MG63 (cell line): Measurements from ENCODE around the gene AKAP5. TPM values are rescaled to one million over a fixed set of nuclear protein-coding genes. Genes with fewer than 3 reads are reported as not detected.

Source experiments
- DNase-seq: peaks from one replicate; pipeline ENCODE4 v3.0.0-alpha.2; 2020
- H3K27me3 ChIP-seq: fragments of 250-450 bp; sonication (Bioruptor Pico); 2 replicates; pipeline ENCODE4 v1.5.1; 2020; ENCODE audit warnings: mild to moderate bottlenecking, moderate library complexity
- H3K36me3 ChIP-seq: fragments of 250-450 bp; sonication (Bioruptor Pico); 2 replicates; pipeline ENCODE4 v1.5.1; 2020; ENCODE audit warnings: mild to moderate bottlenecking, moderate library complexity
- H3K4me3 ChIP-seq: fragments of 250-450 bp; sonication (Bioruptor Pico); 2 replicates; pipeline ENCODE4 v1.5.1; 2020; ENCODE audit warnings: mild to moderate bottlenecking, moderate library complexity
- H3K9me3 ChIP-seq: fragments of 250-450 bp; sonication (Bioruptor Pico); 2 replicates; pipeline ENCODE4 v1.5.1; 2020; ENCODE audit warnings: mild to moderate bottlenecking, moderate library complexity
- total RNA-seq: library from RNA; depleted of rRNA; stranded (reverse); fragments of >200 nt; shearing (Covaris generic); gene quantifications from 2 replicates; pipeline ENCODE4 v1.2.3, GENCODE V29; 2014; ENCODE audit warnings: low replicate concordance

Gene AKAP5
- total RNA-seq, 1 experiment from 2014 or later: 0.10 TPM

DNA sequence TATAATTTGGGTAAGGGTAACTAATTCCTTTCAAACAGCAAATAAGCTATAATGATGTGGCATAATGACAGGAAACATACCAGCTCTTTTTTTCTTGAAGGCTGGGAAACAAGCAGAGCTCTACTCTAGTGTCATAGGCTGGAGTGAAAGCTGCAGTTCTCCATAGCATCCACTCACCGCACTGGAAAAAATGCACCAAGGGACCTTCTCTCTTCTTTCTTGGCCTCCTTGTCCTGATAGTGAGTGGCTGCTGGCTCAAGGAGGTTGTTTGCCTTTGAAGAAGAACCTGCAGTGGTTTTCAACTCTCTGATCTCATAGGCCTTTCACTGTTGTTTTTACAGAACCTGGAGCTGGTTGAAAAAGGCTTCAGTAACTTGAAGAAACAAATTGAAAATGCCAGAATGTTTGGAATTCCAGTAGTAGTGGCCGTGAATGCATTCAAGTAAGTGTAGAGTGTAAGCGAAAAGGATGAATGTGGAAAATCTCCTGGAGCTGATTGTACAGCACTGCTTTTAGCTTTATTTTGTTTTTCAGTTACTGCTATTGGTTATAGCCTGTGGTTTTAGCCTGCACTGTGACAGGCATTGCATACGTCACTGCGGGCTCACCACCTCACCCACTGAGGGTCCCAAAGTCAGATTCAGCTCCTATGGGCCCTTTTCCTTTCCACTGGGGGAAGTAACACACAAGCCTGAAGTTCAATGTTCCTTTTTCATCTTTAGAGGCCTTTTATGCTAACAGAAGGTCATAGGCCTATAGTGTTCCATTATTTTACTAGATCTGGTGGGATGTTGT, 17.2 kb upstream of the AKAP5 start:
- no peaks in the 10 kb centered on the region for H3K9me3 ChIP-seq
- no peak overlapping the region for H3K4me3 ChIP-seq
- H3K27me3 ChIP-seq: no peaks in the 10 kb centered on the region
- peaks cover 17% of the 10 kb centered on the region for H3K36me3 ChIP-seq
- no peak for DNase-seq

GRCh38 chr14:64450255-64450654, 15.0 kb upstream of the AKAP5 start:
- Histone ChIP-seq H3K36me3 (peaks cover 14% of the 10 kb centered on the region), H3K27me3 (no peaks in the 10 kb centered on the region), H3K4me3 (no peak overlapping the region), H3K9me3 (no peaks in the 10 kb centered on the region)
- no peak for DNase-seq

- H3K9me3 ChIP-seq: no peaks in the 10 kb centered on the region
- peaks cover 13% of the 10 kb centered on the region for H3K36me3 ChIP-seq
- H3K4me3 ChIP-seq: no peak overlapping the region
- no peak for DNase-seq
- H3K27me3 ChIP-seq: no peaks in the 10 kb centered on the region
These were observed 10.6 kb upstream of the AKAP5 start for GRCh38 chr14:64454671-64455070.

DNA sequence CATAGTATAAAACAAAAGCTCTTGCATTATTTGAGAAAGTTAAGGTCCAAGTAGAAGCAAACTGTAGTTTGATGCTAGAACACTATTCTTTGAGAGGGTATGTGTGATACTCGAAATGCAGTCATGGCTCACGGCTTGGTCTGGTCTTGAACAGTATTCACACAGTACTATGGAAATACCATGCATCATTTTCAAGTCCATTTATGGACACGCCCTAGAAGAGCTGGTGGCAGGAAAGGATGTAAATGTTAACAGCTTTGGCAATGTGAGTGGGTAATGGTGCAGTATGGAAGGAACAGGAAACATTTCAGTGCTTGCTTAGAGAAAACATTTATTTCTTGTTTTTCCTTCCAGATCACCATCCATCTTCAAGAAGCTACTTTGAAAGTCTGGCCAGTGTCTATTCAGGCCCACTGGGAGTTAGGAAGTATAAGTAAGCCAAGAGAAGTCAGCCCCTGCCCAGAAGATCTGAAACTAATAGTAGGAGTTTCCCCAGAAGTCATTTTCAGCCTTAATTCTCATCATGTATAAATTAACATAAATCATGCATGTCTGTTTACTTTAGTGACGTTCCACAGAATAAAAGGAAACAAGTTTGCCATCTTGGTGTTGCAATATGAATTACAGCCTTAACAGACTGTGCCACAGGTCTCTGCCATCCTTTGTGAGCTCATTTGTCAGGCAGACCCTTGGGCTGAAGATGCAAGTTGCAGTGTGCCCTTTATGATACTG, 5.7 kb upstream of the AKAP5 start:
- peaks cover 13% of the 10 kb centered on the region for H3K36me3 ChIP-seq
- no peak for DNase-seq
- no peak overlapping the region for H3K4me3 ChIP-seq

GRCh38 chr14:64461221-64461620, 4.1 kb upstream of the AKAP5 start:
- no peak for DNase-seq
- Histone ChIP-seq H3K4me3 (no peak overlapping the region), H3K36me3 (peaks cover 6% of the 10 kb centered on the region), H3K27me3 (no peaks in the 10 kb centered on the region), H3K9me3 (no peaks in the 10 kb centered on the region)

More for the DNA sequence above, 5.7 kb upstream of the AKAP5 start:
- H3K27me3 ChIP-seq: no peaks in the 10 kb centered on the region
- H3K9me3 ChIP-seq: no peaks in the 10 kb centered on the region

DNA sequence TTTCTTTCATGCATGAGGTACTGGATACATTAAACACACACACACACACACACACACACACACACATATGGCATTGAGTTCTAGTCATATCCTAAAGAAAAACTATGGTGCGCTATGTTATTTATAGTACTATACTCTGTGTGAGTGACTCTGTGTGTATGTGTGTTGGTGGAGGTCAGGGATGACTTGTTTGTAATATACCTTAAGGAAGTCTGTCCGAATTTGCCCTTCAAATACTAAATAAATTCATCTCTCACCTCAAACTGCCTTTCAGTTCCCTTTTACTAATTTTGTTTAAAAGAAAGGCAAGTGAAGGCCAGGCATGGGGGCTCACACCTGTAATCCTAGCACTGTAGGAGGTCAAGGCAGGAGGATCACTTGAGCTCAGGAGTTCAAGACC, 2.1 kb upstream of the AKAP5 start:
- no peak for DNase-seq
- H3K4me3 ChIP-seq: no peak overlapping the region
- H3K9me3 ChIP-seq: no peaks in the 10 kb centered on the region
- H3K27me3 ChIP-seq: no peaks in the 10 kb centered on the region
- H3K36me3 ChIP-seq: peaks cover 6% of the 10 kb centered on the region

GRCh38 chr14:64463873-64464272, 1.4 kb upstream of the AKAP5 start:
- no peaks in the 10 kb centered on the region for H3K27me3 ChIP-seq
- DNase-seq: no peak
- H3K36me3 ChIP-seq: peaks cover 6% of the 10 kb centered on the region; the same call in 1 of the 2 replicates
- H3K4me3 ChIP-seq: no peak overlapping the region
- no peaks in the 10 kb centered on the region for H3K9me3 ChIP-seq

DNA sequence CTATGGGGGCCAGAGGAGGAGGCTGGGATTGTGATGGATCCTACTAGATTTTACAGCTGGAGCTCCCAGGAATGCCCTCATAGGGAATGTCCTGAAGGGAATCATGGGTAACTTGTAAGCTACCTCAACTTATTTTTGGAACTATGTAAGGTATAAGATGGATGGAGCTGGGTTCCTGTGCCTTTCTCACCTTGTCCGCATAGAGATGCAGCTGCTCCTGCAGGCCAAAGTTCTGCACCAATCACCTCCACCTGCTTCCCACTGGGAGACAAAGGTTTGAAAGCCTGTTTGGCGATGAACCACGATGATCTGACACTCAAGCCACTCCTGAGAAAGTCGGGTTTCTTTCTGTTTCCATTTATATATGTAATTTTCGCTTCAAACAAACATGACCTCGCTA, 648 bp upstream of the AKAP5 start:
- Histone ChIP-seq H3K36me3 (peaks cover under 1% of the 10 kb centered on the region; the same call in 1 of the 2 replicates), H3K4me3 (peak overlapping the region; percentile 42), H3K9me3 (no peaks in the 10 kb centered on the region), H3K27me3 (no peaks in the 10 kb centered on the region)
- no peak for DNase-seq

DNA sequence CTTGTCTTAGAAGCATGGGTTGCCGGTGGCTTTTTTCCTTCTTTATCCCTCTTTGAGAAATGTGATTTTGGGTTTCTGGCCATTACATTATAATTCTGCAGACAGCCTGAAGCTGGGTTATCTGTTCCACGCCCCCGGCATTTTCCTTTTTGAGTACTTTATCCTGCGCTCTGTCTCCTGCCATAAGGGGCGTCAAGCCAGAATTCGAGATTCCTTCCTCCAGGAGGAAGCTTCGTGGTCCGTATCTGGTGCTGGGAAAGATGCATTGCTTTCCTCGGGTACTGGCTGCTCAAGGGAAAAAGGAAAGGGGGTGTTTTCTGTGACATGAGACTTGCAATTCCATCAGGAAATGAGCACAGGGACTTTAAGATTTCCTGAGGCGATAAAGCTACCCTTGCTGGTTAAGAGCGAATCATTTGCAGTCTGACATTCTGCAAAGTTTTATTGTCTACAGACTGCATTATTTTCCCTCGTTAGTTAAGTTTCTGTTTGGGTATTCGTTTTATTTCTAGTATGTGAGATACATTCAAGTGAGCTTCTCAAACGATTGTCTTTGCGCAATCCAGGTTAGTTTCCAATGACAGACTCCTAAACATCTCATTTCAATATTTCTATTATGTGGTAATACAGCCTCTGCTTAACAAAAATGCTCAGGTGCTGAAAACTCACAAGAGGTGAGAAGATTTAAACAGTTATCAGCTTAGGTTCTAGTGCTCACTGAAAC, 694 bp downstream of the AKAP5 start:
- Histone ChIP-seq H3K27me3 (no peaks in the 10 kb centered on the region), H3K4me3 (peak overlapping the region; percentile 42), H3K9me3 (no peaks in the 10 kb centered on the region), H3K36me3 (no peaks in the 10 kb centered on the region)
- peak; percentile 10 for DNase-seq

DNA sequence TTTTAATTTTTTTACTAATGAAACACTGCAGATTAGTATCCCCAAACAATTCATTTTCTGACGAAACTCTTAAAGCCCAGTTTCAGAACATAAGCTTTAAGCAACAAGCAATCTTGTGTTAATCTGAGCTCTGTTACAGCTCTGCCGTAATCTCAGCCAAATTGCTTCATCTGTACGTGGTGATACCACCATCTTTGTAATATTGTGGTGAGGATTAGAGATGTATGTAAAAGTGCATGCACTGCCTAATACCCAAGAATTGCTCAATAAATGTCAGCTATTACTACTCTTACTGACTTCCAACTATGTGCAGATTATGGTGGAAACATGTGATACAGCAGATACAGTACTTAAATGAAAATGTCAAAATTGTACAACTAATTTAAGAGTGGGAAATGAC, 1.8 kb downstream of the AKAP5 start:
- Histone ChIP-seq H3K27me3 (no peaks in the 10 kb centered on the region), H3K36me3 (no peaks in the 10 kb centered on the region), H3K9me3 (no peaks in the 10 kb centered on the region), H3K4me3 (no peak overlapping the region)
- no peak for DNase-seq

DNA sequence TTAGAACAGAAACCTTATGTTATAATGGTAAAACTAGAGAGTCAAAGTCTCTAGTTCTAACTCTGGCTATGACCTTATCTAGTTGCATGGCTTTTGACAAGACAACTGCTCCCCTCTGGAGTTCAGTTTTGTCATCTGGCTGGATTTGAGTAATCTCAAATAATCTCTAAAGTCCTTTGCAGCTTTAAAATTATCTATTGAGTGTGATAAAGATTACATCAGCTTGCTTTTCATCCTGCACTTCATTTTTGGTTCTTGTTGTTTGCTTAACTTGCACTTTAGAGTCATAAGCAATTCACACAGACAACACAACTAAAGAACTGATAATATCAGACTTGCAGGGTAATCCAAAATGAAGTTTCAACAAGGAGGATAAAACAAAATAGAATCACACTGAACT, 2.3 kb downstream of the AKAP5 start:
- DNase-seq: no peak
- Histone ChIP-seq H3K4me3 (no peak overlapping the region), H3K27me3 (no peaks in the 10 kb centered on the region), H3K36me3 (no peaks in the 10 kb centered on the region), H3K9me3 (no peaks in the 10 kb centered on the region)

DNA sequence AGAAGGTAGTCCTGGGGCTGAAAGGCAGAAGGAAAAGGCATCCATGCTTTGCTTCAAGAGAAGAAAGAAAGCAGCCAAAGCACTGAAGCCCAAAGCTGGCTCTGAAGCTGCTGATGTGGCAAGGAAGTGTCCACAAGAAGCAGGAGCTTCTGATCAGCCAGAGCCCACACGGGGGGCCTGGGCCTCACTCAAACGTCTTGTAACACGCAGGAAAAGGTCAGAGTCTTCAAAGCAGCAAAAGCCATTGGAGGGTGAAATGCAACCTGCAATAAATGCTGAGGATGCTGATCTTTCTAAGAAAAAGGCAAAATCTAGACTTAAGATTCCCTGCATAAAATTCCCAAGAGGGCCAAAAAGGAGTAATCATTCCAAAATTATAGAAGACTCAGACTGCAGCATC, 3.2 kb downstream of the AKAP5 start:
- H3K27me3 ChIP-seq: no peaks in the 10 kb centered on the region
- no peak overlapping the region for H3K4me3 ChIP-seq
- no peak for DNase-seq
- no peaks in the 10 kb centered on the region for H3K36me3 ChIP-seq
- H3K9me3 ChIP-seq: no peaks in the 10 kb centered on the region

DNA sequence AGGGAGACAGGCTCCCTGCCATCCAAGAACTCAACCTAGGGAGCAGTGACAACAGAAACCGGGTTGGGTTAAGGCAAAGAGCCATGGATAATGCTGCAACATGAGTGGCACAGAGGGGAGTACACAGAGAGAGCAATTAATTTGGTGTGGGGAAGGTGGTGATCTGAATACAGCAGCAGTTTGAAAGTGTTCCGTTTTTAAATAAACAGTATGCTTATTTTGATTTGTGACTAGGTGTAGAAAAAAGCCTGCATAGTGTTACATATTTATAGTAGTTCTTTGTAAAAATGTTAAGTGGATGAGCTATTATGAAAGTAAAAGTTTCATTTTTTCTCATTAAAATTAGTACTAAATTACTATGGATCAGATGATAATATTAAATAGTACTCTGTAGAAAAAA, 8.7 kb downstream of the AKAP5 start:
- DNase-seq: no peak
- Histone ChIP-seq H3K36me3 (no peaks in the 10 kb centered on the region), H3K9me3 (no peaks in the 10 kb centered on the region), H3K27me3 (no peaks in the 10 kb centered on the region), H3K4me3 (no peak overlapping the region)

GRCh38 chr14:64474698-64475097, 9.4 kb downstream of the AKAP5 start:
- H3K27me3 ChIP-seq: no peaks in the 10 kb centered on the region
- no peaks in the 10 kb centered on the region for H3K36me3 ChIP-seq
- no peaks in the 10 kb centered on the region for H3K9me3 ChIP-seq
- H3K4me3 ChIP-seq: no peak overlapping the region
- no peak for DNase-seq

DNA sequence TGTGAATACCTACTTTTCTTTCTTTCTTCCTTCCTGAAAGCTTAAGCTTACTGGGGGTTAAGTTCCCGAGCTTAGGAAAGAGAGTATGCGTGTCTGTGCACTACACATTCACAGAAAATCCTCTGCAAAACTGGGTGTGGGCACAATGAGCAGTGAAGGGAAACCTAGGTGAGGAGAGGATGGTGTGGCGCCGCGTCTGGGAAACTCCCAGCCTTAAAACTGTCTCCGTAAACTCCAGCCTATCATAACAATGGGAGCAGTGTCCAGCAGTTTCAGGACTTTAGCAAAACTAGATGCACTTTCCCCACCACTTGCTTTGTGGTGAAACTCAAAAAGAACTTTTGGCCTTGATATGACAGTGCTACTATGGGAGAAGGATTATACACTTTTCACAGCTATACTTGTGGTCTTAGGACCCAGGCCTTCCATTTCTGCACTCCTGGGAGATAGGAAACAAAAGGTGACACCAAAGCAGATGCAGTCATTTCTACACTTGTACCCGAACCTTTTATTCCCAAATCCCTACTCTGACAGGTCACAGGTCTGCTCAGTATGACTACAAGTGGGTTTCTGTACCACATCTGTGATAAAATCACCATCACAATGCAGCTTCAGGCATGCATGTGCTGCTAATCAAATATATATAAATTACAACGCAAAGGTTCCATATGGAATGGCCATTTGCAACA, 10.4 kb downstream of the AKAP5 start:
- Histone ChIP-seq H3K27me3 (no peaks in the 10 kb centered on the region), H3K36me3 (no peaks in the 10 kb centered on the region), H3K9me3 (no peaks in the 10 kb centered on the region), H3K4me3 (no peak overlapping the region)
- DNase-seq: no peak

DNA sequence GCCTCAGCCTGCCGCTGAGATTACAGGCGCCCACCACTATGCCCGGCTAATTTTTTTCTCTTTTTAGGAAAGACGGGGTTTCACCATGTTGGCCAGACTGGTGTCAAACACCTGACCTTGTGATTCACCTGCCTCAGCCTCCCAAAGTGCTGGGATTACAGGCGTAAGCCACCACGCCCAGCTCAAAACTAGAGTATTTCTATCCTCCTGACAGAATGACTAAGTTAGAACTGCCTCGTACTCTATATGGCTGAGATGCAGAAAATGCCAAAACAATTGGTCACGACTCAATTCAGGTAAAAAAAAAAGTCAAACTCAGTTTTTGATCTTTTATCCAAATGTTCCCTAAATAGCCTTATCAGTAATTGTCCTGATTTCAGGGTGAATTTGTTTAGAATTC, 11.1 kb downstream of the AKAP5 start:
- Histone ChIP-seq H3K9me3 (no peaks in the 10 kb centered on the region), H3K36me3 (no peaks in the 10 kb centered on the region), H3K4me3 (no peak overlapping the region), H3K27me3 (no peaks in the 10 kb centered on the region)
- no peak for DNase-seq
